Prostate gland (tissue), 2 donors: ENCODE measurements around the gene PPM1J.

Experiments
- POLR2A ChIP-seq: fragments of 450-650 bp; IDR thresholded peaks from one replicate; pipeline ENCODE4 v1.6.1; 2016; ENCODE audit warnings: antibody characterized with exemption, mild to moderate bottlenecking
- TF ChIP-seq, protein P1 (sequence below), 4 experiments: fragments of 200-600 bp in 2 of 4; fragments of 450-650 bp in 2 of 4; sonication (generic) in 2 of 4; IDR thresholded peaks; 1 replicate in 3 of 4; 2 replicates in 1 of 4; pipeline ENCODE4 v1.5.1; 2016 to 2019; ENCODE audit warnings: antibody characterized with exemption in 4 of 4, mild to moderate bottlenecking in 2 of 4, moderate library complexity in 2 of 4

DNA sequence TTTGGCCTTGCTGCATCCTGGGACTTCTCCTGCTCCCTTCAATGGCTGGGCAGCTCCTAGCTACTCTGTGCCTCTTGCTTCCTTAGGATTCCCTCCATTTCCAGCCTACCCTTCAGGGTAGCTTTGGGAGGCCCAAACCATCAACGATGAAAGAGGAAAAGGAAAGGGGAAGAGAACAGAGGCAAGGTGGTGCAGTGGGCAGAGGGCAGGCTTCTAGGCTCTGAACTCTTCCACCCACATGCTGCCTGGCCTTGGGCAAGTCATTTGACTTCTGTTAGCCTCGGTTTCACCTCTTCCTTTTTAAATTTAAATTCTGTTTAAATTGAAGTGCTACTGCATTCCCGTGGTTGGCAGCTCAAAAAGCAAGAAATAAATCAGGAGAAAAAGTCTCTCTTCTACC is 5.7 kb upstream of the PPM1J start:
- TF ChIP-seq, protein P1, sequence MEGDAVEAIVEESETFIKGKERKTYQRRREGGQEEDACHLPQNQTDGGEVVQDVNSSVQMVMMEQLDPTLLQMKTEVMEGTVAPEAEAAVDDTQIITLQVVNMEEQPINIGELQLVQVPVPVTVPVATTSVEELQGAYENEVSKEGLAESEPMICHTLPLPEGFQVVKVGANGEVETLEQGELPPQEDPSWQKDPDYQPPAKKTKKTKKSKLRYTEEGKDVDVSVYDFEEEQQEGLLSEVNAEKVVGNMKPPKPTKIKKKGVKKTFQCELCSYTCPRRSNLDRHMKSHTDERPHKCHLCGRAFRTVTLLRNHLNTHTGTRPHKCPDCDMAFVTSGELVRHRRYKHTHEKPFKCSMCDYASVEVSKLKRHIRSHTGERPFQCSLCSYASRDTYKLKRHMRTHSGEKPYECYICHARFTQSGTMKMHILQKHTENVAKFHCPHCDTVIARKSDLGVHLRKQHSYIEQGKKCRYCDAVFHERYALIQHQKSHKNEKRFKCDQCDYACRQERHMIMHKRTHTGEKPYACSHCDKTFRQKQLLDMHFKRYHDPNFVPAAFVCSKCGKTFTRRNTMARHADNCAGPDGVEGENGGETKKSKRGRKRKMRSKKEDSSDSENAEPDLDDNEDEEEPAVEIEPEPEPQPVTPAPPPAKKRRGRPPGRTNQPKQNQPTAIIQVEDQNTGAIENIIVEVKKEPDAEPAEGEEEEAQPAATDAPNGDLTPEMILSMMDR (IDR thresholded peaks at IDR 0.05), result no peak
- TF ChIP-seq POLR2A, result no peak
